HG03135 (cell line): ENCODE results near the gene MSL3.

Experiments
- ATAC-seq: cut with Tn5 transposase; IDR thresholded peaks from one replicate; pipeline ENCODE4 v1.9.1; 2021; ENCODE audit warnings: mild to moderate bottlenecking, moderate library complexity; ENCODE audit not compliant: unreplicated experiment

MSL3 gene

GRCh38 chrX:11759172-11759460, 1.1 kb downstream of the MSL3 start:
- ATAC-seq, result no peak

DNA sequence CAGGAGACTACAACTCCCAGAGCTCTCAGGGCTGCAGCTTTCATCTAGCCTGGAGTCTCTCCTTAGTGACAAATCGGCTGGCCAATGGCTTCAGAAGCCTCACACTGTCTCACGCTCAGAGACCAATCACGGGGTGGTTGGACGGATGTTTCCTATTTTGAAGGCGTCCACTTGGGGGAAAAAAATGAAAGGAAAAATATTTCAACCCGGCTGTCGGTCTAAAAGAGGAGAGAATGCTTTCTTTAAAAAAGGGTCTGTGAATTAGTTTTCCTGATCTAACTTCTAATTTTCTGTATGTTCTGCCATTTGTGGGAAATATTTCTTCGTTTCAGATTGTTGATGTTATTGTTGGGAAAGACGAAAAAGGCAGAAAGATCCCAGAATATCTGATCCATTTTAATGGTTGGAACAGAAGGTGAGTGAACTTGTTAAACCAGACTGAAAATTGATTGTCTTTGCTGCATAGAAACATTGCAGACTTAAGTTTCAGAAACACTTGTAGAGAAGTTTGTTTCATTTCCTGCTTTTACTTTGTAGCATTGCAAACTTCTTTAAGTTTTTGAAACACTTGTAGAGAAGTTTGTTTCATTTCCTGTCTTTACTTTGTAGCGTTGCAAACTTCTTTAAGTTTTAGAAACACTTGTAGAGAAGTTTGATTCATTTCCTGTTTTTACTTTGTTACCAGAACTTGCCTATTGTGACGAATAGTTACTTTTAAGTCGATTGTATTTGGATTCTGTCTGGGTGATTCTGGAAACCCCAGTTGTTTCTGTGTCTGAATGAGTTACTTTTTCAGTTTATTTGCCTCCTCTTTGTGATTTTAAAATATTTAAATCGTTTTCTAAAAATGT, 1.6 kb downstream of the MSL3 start:
- ATAC-seq, result peak; percentile 65

GRCh38 chrX:11760958-11761357, 2.9 kb downstream of the MSL3 start:
- ATAC-seq, result no peak

GRCh38 chrX:11764602-11765067, 6.6 kb downstream of the MSL3 start:
- peak; percentile 24 for ATAC-seq

DNA sequence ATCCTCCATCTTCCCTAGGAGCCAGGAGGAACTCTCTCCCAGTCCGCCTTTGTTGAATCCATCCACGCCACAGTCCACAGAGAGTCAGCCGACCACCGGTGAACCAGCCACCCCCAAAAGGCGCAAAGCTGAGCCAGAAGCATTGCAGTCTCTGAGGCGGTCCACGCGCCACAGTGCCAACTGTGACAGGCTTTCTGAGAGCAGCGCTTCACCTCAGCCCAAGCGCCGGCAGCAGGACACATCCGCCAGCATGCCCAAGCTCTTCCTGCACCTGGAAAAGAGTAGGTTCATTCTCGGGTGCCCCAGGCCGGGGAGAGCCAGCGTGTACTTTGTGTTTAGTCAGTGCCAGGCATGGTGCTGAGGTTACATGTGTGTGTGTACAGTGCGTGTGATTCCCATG, 7.4 kb downstream of the MSL3 start:
- no peak for ATAC-seq

DNA sequence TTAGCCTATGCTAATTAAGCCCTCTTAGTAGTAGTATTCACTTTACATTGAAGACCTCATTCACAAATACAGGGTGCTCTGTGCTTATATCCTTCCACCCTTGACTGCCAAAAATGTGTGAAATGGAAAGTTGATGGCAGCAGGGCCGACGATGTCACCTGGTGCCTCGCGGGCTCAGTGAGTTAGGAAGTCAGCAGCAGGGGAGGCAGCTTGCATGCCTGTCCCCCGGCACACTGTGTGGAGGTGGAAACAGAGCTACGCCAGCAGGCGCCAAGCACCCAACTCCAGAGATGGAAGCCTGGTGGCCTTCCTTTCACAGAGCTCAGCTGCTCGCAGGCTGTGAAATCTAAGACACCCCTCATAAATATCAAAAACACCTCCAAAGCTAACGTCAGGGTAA, 8.4 kb downstream of the MSL3 start:
- no peak for ATAC-seq

DNA sequence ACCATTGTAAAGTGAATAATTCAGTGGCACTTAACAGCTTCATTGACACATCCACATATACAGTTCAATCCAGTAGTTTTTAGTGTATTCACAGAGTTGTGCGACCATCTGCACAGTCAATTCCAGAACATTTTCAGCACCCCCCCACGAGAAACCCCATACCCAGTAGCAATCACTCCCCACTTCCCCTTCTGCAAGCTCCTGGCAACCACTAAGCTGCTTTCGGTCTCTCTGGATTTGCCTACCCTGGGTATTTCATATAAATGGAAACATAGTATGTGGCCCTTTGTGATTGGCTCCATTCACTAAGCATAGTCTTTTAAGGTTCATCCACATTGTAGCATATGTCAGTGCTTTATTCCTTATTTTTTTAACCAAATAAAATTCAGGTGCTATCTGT, 10.0 kb downstream of the MSL3 start:
- ATAC-seq, result peak; percentile 46

- peak; percentile 64 for ATAC-seq
These were observed 12.3 kb downstream of the MSL3 start for GRCh38 chrX:11770320-11770719.

DNA sequence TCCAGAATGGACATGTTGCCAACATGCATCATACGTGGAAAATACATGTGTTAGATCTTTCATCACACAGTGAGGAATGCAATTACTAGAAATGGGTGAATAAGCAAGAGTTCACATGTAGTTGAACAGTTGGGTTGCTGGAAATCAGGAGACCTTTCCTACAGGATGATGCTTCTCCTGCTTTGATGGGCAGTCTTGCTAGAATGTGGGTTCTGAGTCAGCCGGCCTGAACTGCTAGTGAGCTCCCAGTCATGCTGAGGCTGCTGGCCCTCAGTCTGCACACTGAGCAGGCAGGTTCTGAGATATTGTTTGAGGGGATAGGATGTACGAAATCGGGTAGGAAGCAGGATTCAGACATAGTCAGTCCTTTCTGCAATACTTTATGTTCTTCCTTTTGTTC, 20.2 kb downstream of the MSL3 start:
- no peak for ATAC-seq

DNA sequence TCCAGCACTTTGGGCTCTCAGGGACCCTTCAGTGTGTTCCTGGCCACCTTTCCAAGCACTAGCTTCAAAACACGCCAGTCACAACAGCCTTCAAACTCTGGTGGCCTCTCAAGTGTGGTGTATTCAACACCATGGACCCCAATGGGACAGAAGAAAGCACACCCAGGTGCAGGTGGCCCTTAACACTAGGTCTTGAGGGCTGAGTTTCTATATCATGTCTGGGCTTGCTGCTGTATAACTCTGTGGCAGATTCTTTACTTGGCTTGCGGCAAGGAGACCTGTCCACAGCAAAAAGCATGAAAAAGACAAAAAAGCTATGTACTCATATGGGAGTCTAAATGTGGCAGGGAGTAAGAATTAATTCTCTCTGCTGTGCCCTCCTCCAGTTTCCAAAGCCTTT, 23.1 kb downstream of the MSL3 start:
- no peak for ATAC-seq

DNA sequence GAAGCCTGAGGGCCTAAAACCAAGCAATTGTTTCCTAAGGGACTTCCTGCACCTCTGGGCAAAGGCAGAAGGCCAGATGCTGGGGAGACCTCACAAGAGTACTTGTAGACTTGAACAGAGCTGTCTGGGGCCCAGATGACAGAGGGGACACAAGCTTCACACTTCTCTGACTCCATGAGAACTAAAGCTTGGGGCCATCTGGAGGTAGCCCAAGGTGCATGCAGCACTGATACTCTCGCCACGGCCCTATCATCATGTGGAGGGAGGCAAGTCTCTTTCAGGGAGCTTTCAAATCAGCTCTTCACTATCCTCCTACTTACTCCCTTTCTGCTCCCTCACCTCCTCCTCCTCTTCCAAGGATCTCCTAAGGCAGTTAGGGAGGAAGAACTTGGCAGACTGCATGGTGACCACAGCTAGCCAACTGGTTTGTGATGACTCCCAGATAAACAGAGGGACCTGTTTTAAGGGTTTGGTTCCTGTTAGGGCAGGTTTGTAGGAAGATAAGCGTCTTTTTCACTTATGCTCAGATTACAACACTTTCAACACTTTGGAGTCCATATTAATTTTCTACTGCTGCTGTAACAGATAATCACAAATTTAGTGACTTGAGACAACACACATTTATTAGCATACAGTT, 23.8 kb downstream of the MSL3 start:
- ATAC-seq, result no peak

DNA sequence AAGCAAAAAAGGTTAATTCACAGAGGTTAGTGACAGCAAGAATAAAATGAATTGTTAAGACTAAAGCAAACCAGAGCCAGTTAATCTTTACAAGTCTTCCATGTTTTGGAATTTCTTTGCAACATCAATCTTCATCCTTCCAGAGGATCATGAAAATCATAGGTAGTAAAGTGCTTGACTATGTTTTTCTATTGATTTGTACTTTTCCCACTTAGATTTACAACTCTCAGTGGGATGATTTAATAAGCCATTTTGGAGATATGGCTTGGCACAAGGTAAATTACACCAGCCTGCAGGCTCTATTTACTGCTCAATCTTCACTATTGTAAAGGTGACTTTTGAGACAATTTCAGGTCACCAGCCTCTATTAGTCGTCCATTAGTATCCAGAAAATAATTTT, 26.5 kb downstream of the MSL3 start:
- ATAC-seq, result no peak

- ATAC-seq, result no peak
These were observed 28.8 kb downstream of the MSL3 start for GRCh38 chrX:11786862-11787261.

DNA sequence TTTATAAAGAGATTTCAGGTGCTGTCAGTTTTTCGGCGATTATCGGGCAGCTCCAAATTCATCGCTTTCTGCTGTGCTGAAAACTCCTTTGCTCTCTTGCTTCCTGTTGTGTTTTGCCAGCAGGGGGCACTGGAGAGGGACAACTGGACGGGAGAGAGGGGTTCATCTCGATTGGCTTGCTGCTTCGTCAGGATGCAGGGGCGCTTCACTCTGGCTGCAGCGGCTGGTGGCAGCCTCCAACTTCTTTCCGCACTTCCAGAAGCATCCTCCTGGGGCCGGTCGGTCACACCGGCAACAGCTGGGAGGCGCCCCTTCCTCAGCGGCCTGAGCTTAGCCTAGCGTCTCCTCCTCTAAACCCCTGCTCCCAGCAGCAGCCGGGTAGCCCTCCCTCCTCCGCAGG, 29.5 kb downstream of the MSL3 start:
- no peak for ATAC-seq

GRCh38 chrX:11789809-11790208, 31.8 kb downstream of the MSL3 start:
- ATAC-seq, result peak; percentile 33

- no peak for ATAC-seq
These were observed 33.1 kb downstream of the MSL3 start for GRCh38 chrX:11791090-11791489.

- ATAC-seq, result no peak
These were observed 33.5 kb downstream of the MSL3 start for GRCh38 chrX:11791537-11791936.

GRCh38 chrX:11792461-11793421, 34.7 kb downstream of the MSL3 start:
- ATAC-seq, result peak; percentile 90

GRCh38 chrX:11793734-11794133, 35.7 kb downstream of the MSL3 start:
- no peak for ATAC-seq

DNA sequence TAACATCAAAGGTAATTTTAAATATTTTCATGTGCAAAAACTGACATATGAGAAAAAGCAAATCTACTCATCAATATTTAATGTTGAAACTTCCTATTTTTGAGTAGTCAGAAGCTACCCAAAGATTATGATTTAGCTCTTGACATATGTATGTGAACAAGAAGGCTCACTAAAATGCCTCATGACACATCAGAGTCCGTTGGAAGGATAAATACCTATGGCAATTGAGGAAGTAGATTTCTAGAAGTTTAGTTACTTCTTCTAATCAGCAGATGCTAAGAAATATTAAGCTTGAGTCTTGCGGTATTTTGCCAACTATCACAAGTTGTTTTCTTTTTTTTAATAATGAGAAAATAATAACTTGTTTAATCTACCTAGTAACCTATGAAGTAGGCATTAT, 55.3 kb downstream of the MSL3 start:
- no peak for ATAC-seq
